H9 (cell line): ENCODE results near the gene MYRF. TPM values are rescaled to one million over a fixed set of nuclear protein-coding genes. Genes with fewer than 3 reads are reported as not detected.

ENCODE experiments used
- DNase-seq: peaks from one replicate; pipeline ENCODE4 v3.0.0-alpha.2; 2017
- H2AFZ ChIP-seq: one replicate; pipeline ENCODE4 v1.6.1; 2013; ENCODE audit warnings: mild to moderate bottlenecking, low read length, control low read depth, moderate library complexity
- H2AK5ac ChIP-seq: 2 replicates; pipeline ENCODE4 v1.6.1; 2013; ENCODE audit warnings: low read length, control low read depth, mixed read lengths; ENCODE audit not compliant: insufficient read length
- H2BK120ac ChIP-seq: one replicate; pipeline ENCODE4 v1.6.1; 2013; ENCODE audit warnings: low read depth, mild to moderate bottlenecking, low read length, control low read depth, inconsistent platforms; ENCODE audit not compliant: poor library complexity, severe bottlenecking
- H2BK12ac ChIP-seq: 2 replicates; pipeline ENCODE4 v1.6.1; 2013; ENCODE audit warnings: low read length, control low read depth, mixed read lengths, low read depth; ENCODE audit not compliant: insufficient read length
- H2BK15ac ChIP-seq: 2 replicates; pipeline ENCODE4 v1.6.1; 2013; ENCODE audit warnings: low read depth, low read length, control low read depth
- H2BK20ac ChIP-seq: one replicate; pipeline ENCODE4 v1.6.1; 2013; ENCODE audit warnings: low read depth, mild to moderate bottlenecking, low read length, control low read depth, inconsistent platforms; ENCODE audit not compliant: poor library complexity, severe bottlenecking
- H2BK5ac ChIP-seq: 2 replicates; pipeline ENCODE4 v1.6.1; 2013; ENCODE audit warnings: low read length, control low read depth, mixed read lengths; ENCODE audit not compliant: insufficient read length
- H3K14ac ChIP-seq: 2 replicates; pipeline ENCODE4 v1.6.1; 2013; ENCODE audit warnings: low read length, control low read depth; ENCODE audit not compliant: insufficient read depth
- H3K18ac ChIP-seq: 2 replicates; pipeline ENCODE4 v1.6.1; 2013; ENCODE audit warnings: low read depth, mild to moderate bottlenecking, mixed read lengths, low read length, control low read depth; ENCODE audit not compliant: insufficient read length
- H3K23ac ChIP-seq: 2 replicates; pipeline ENCODE4 v1.6.1; 2013; ENCODE audit warnings: low read length, control low read depth, mixed read lengths, low read depth; ENCODE audit not compliant: insufficient read length
- H3K23me2 ChIP-seq: 2 replicates; pipeline ENCODE4 v1.6.1; 2013; ENCODE audit warnings: low read depth, mild to moderate bottlenecking, mixed read lengths, low read length, control low read depth; ENCODE audit not compliant: insufficient read length, poor library complexity, severe bottlenecking
- H3K27ac ChIP-seq: 2 replicates; pipeline ENCODE4 v1.5.1; 2013; ENCODE audit warnings: low read length, control low read depth, mixed read lengths, low read depth; ENCODE audit not compliant: insufficient read length
- H3K27me3 ChIP-seq: 2 replicates; pipeline ENCODE4 v1.6.1; 2013; ENCODE audit warnings: low read length, control low read depth, inconsistent platforms; ENCODE audit not compliant: insufficient read depth
- H3K4ac ChIP-seq: 2 replicates; pipeline ENCODE4 v1.6.1; 2013; ENCODE audit warnings: low read depth, mild to moderate bottlenecking, control low read depth, inconsistent platforms, low read length, moderate library complexity
- H3K4me1 ChIP-seq: 2 replicates; pipeline ENCODE4 v1.6.1; 2013; ENCODE audit warnings: low read length, control low read depth, inconsistent platforms; ENCODE audit not compliant: insufficient read depth
- H3K4me2 ChIP-seq: 2 replicates; pipeline ENCODE4 v1.6.1; 2013; ENCODE audit warnings: low read length, control low read depth, mixed read lengths; ENCODE audit not compliant: insufficient read length, insufficient read depth
- H3K56ac ChIP-seq: 2 replicates; pipeline ENCODE4 v1.6.1; 2013; ENCODE audit warnings: low read depth, mild to moderate bottlenecking, mixed read lengths, low read length, control low read depth; ENCODE audit not compliant: insufficient read length
- H3K79me1 ChIP-seq: 2 replicates; pipeline ENCODE4 v1.6.1; 2013; ENCODE audit warnings: low read depth, mild to moderate bottlenecking, moderate library complexity, low read length, control low read depth, inconsistent platforms; ENCODE audit not compliant: insufficient read depth, poor library complexity, severe bottlenecking
- H3K79me2 ChIP-seq: 2 replicates; pipeline ENCODE4 v1.6.1; 2013; ENCODE audit warnings: low read length, control low read depth, inconsistent platforms; ENCODE audit not compliant: insufficient read depth
- H3K9ac ChIP-seq: 2 replicates; pipeline ENCODE4 v1.6.1; 2013; ENCODE audit warnings: low read length, control low read depth, mixed read lengths; ENCODE audit not compliant: insufficient read length; ENCODE audit errors: extremely low read depth
- H3K9me3 ChIP-seq: one replicate; pipeline ENCODE4 v1.6.1; 2013; ENCODE audit warnings: low read depth, low read length, inconsistent platforms; ENCODE audit not compliant: control insufficient read depth
- H3T11ph ChIP-seq: one replicate; pipeline ENCODE4 v1.6.1; 2013; ENCODE audit warnings: mild to moderate bottlenecking, low read length, control low read depth, inconsistent platforms
- H4K20me1 ChIP-seq: one replicate; pipeline ENCODE4 v1.6.1; 2013; ENCODE audit not compliant: control insufficient read depth, insufficient read length, insufficient read depth
- H4K5ac ChIP-seq: 2 replicates; pipeline ENCODE4 v1.6.1; 2013; ENCODE audit warnings: low read depth, mild to moderate bottlenecking, mixed read lengths, low read length, control low read depth; ENCODE audit not compliant: insufficient read length
- H4K8ac ChIP-seq: replicated peaks from 2 replicates; pipeline ENCODE4 v1.6.1; 2013; ENCODE audit warnings: low read length, control low read depth, mixed read lengths, low read depth; ENCODE audit not compliant: insufficient read length
- H4K91ac ChIP-seq: 2 replicates; pipeline ENCODE4 v1.6.1; 2013; ENCODE audit warnings: low read depth, mild to moderate bottlenecking, moderate library complexity, mixed read lengths, low read length, control low read depth; ENCODE audit not compliant: insufficient read length
- H3K27ac Mint-ChIP-seq, 3 experiments: 2 replicates in 2 of 3; 3 replicates in 1 of 3; pipeline ENCODE4 v1.8.0; 2020 to 2021; ENCODE audit warnings: mixed read lengths in 3 of 3, mild to moderate bottlenecking in 1 of 3, moderate library complexity in 1 of 3
- H3K27me3 Mint-ChIP-seq: 2 replicates; pipeline ENCODE4 v1.8.0; 2021; ENCODE audit warnings: low read depth, mild to moderate bottlenecking, moderate library complexity, mixed read lengths
- H3K36me3 Mint-ChIP-seq, 3 experiments: 2 replicates in 2 of 3; 3 replicates in 1 of 3; pipeline ENCODE4 v1.8.0; 2020 to 2021; ENCODE audit warnings: low read depth in 3 of 3, mixed read lengths in 3 of 3; ENCODE audit not compliant: insufficient read depth in 1 of 3
- H3K4me1 Mint-ChIP-seq, 2 experiments: 2 replicates each; pipeline ENCODE4 v1.8.0; 2020; ENCODE audit warnings: mixed read lengths in 2 of 2
- H3K4me3 Mint-ChIP-seq, 2 experiments: 2 replicates in 1 of 2; 3 replicates in 1 of 2; pipeline ENCODE4 v1.8.0; 2020 to 2021; ENCODE audit warnings: mild to moderate bottlenecking in 2 of 2, mixed read lengths in 2 of 2, moderate library complexity in 1 of 2
- H3K9me3 Mint-ChIP-seq, 2 experiments: 2 replicates in 1 of 2; 3 replicates in 1 of 2; pipeline ENCODE4 v1.8.0; 2020; ENCODE audit warnings: mild to moderate bottlenecking in 2 of 2, mixed read lengths in 2 of 2, moderate library complexity in 1 of 2
- WGBS: extraction: QIAGEN DNeasy Blood & Tissue Kit; methylation state at CpG from one replicate; pipeline ENCODE4 v1.1.7; 2013; ENCODE audit warnings: missing lambda C conversion rate, low lambda C conversion rate, mixed read lengths; ENCODE audit not compliant: insufficient read length; ENCODE audit errors: extremely low coverage; 5-methylcytosine and 5-hydroxymethylcytosine counted together
- total RNA-seq: library from RNA; stranded (reverse); gene quantifications from 2 replicates; pipeline ENCODE4 v1.2.1, GENCODE V29; 2021
- TF ChIP-seq, protein P1 (sequence below): fragments of 200-600 bp; sonication (generic); conservative IDR thresholded peaks from 3 replicates; pipeline ENCODE4 v1.8.0; 2021; ENCODE audit warnings: antibody characterized with exemption, mild to moderate bottlenecking

The MYRF gene
- total RNA-seq, 1 experiment from 2014 or later: 13.9 TPM

DNA sequence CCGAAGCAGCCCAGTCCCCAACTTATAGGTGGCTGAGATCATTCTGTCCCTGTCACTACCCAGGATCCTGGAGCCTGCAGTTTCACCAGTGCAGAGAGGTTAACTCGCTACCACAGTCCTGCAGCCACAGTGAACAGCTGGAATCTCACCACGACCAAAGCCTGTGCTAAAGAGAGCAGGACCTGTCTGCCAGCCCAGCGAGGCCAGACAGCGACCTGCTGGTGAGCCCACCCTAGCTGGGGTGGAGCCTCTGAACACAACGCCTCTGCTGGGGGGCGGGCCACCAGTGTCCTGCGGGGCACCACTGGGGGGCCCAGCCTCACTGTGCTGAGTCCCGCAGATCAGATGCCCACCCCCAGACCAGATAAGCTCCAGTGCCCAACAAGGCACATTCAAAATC is 39.0 kb upstream of the MYRF start:
- H2AFZ ChIP-seq: no peak overlapping the region
- no peak overlapping the region for H3K4me2 ChIP-seq
- no peak overlapping the region for H3K9ac ChIP-seq
- no peaks in the 10 kb centered on the region for H3K36me3 Mint-ChIP-seq
- H2BK12ac ChIP-seq: no peak overlapping the region
- H3K4me3 Mint-ChIP-seq: no peak overlapping the region
- H3K4ac ChIP-seq: no peak overlapping the region
- H4K91ac ChIP-seq: no peak overlapping the region
- TF ChIP-seq, protein P1, sequence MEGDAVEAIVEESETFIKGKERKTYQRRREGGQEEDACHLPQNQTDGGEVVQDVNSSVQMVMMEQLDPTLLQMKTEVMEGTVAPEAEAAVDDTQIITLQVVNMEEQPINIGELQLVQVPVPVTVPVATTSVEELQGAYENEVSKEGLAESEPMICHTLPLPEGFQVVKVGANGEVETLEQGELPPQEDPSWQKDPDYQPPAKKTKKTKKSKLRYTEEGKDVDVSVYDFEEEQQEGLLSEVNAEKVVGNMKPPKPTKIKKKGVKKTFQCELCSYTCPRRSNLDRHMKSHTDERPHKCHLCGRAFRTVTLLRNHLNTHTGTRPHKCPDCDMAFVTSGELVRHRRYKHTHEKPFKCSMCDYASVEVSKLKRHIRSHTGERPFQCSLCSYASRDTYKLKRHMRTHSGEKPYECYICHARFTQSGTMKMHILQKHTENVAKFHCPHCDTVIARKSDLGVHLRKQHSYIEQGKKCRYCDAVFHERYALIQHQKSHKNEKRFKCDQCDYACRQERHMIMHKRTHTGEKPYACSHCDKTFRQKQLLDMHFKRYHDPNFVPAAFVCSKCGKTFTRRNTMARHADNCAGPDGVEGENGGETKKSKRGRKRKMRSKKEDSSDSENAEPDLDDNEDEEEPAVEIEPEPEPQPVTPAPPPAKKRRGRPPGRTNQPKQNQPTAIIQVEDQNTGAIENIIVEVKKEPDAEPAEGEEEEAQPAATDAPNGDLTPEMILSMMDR: no peak
- no peak overlapping the region for H4K5ac ChIP-seq
- no peaks in the 10 kb centered on the region for H3K27me3 ChIP-seq
- H4K20me1 ChIP-seq: no peaks in the 10 kb centered on the region
- H3K27ac ChIP-seq: no peak overlapping the region
- peak overlapping the region in 1 of 3 experiments; percentile 77; a peak in 1 of 7 replicates for H3K27ac Mint-ChIP-seq
- H3K18ac ChIP-seq: no peak overlapping the region
- no peak overlapping the region for H3K23ac ChIP-seq
- H3K9me3 ChIP-seq: no peaks in the 10 kb centered on the region
- WGBS: no CpG with 5 or more reads among the region's 9 CpGs
- H3K9me3 Mint-ChIP-seq: no peaks in the 10 kb centered on the region
- H3T11ph ChIP-seq: no peak overlapping the region
- H2BK20ac ChIP-seq: no peak overlapping the region
- H3K79me1 ChIP-seq: no peaks in the 10 kb centered on the region
- H2AK5ac ChIP-seq: no peak overlapping the region
- no peak overlapping the region for H4K8ac ChIP-seq
- H3K4me1 Mint-ChIP-seq: peaks cover 51 to 63% of the 10 kb centered on the region in 2 experiments
- H3K14ac ChIP-seq: no peak overlapping the region
- no peak overlapping the region for H2BK5ac ChIP-seq
- peaks cover 5% of the 10 kb centered on the region; the same call in 1 of the 2 replicates for H3K4me1 ChIP-seq
- peaks cover 3% of the 10 kb centered on the region for H3K23me2 ChIP-seq
- no peak overlapping the region for H3K56ac ChIP-seq
- H2BK15ac ChIP-seq: no peak overlapping the region
- no peak for DNase-seq
- H2BK120ac ChIP-seq: no peak overlapping the region
- no peaks in the 10 kb centered on the region for H3K27me3 Mint-ChIP-seq
- H3K79me2 ChIP-seq: no peaks in the 10 kb centered on the region
